ENCODE data around the gene SYNGAP1. TPM values are rescaled to one million over a fixed set of nuclear protein-coding genes. Genes with fewer than 3 reads are reported as not detected.

SYNGAP1 gene
- polyA plus RNA-seq, 1 donor from 2014 or later, result 4.3 TPM

GRCh38 chr6:33426590-33427511, 7.0 kb downstream of the SYNGAP1 start:
- Histone ChIP-seq H3K4me3 (ENCODE audit: low read length) (peak overlapping the region; percentile 70), H3F3A (ENCODE audit: insufficient read depth, low read length, poor library complexity, severe bottlenecking) (peaks cover 5% of the 10 kb centered on the region), H4K20me1 (ENCODE audit: insufficient read depth) (no peaks in the 10 kb centered on the region), H3K9ac (ENCODE audit: low read length) (peak overlapping the region; percentile 81), H3K9me2 (ENCODE audit: insufficient read depth, low read length) (no peaks in the 10 kb centered on the region), H3K9me3 (ENCODE audit: low read length) (no peaks in the 10 kb centered on the region), H3K27ac (ENCODE audit: low read length) (peak overlapping the region; percentile 83), H3K4me2 (ENCODE audit: low read length) (peak overlapping the region; percentile 74), H2AFZ (ENCODE audit: low read depth, low read length) (no peak overlapping the region), H3K27me3 (ENCODE audit: insufficient read depth, low read depth, low read length) (no peaks in the 10 kb centered on the region), H3K36me3 (ENCODE audit: insufficient read depth, low read length) (no peaks in the 10 kb centered on the region), H3K79me2 (replicated peaks; ENCODE audit: insufficient read depth, low read length) (peaks cover 55% of the 10 kb centered on the region)
- TF ChIP-seq MXI1 (conservative IDR thresholded peaks at IDR 0.05; ENCODE audit: poor library complexity, severe bottlenecking), result no peak
- TF ChIP-seq POLR2AphosphoS5 (IDR thresholded peaks at IDR 0.05), result peak; percentile 62

- Histone ChIP-seq H3K9ac (ENCODE audit: low read length) (peak overlapping the region; percentile 81), H3K36me3 (ENCODE audit: insufficient read depth, low read length) (no peaks in the 10 kb centered on the region), H3K27me3 (ENCODE audit: insufficient read depth, low read depth, low read length) (no peaks in the 10 kb centered on the region), H2AFZ (ENCODE audit: low read depth, low read length) (no peak overlapping the region), H3K79me2 (replicated peaks; ENCODE audit: insufficient read depth, low read length) (peaks cover 48% of the 10 kb centered on the region), H3K4me2 (ENCODE audit: low read length) (peak overlapping the region; percentile 74), H3K4me3 (ENCODE audit: low read length) (peak overlapping the region; percentile 87), H3K27ac (ENCODE audit: low read length) (peak overlapping the region; percentile 83), H4K20me1 (ENCODE audit: insufficient read depth) (no peaks in the 10 kb centered on the region), H3K9me3 (ENCODE audit: low read length) (no peaks in the 10 kb centered on the region), H3K9me2 (ENCODE audit: insufficient read depth, low read length) (no peaks in the 10 kb centered on the region), H3F3A (ENCODE audit: insufficient read depth, low read length, poor library complexity, severe bottlenecking) (peaks cover 5% of the 10 kb centered on the region)
- TF ChIP-seq SMC3 (conservative IDR thresholded peaks at IDR 0.05; ENCODE audit: poor library complexity), result no peak
- TF ChIP-seq MXI1 (conservative IDR thresholded peaks at IDR 0.05; ENCODE audit: poor library complexity, severe bottlenecking), result peak; percentile 6
- peak; percentile 20 for TF ChIP-seq CTCF (IDR thresholded peaks at IDR 0.05; ENCODE audit: poor library complexity, severe bottlenecking)
- no peak for TF ChIP-seq RAD21 (conservative IDR thresholded peaks at IDR 0.05)
- no peak for TF ChIP-seq POLR2AphosphoS5 (IDR thresholded peaks at IDR 0.05)
- TF ChIP-seq TAF1 (IDR thresholded peaks at IDR 0.05; ENCODE audit: low read depth), result peak; percentile 44
- no peak for TF ChIP-seq EZH2 (IDR thresholded peaks at IDR 0.05; ENCODE audit: borderline replicate concordance, insufficient read depth, low read length, poor library complexity, severe bottlenecking)
- TF ChIP-seq REST (IDR thresholded peaks at IDR 0.05; ENCODE audit: borderline replicate concordance), result no peak
Observed at GRCh38 chr6:33427585-33428223, 7.8 kb downstream of the SYNGAP1 start.

All from neural cell (in vitro differentiated cells).